GM19023 (cell line): ENCODE measurements around the gene PYGB.

Experiments
- ATAC-seq: cut with Tn5 transposase; IDR thresholded peaks from one replicate; pipeline ENCODE4 v1.9.1; 2021; ENCODE audit warnings: mild to moderate bottlenecking, moderate library complexity; ENCODE audit not compliant: unreplicated experiment

Gene PYGB

DNA sequence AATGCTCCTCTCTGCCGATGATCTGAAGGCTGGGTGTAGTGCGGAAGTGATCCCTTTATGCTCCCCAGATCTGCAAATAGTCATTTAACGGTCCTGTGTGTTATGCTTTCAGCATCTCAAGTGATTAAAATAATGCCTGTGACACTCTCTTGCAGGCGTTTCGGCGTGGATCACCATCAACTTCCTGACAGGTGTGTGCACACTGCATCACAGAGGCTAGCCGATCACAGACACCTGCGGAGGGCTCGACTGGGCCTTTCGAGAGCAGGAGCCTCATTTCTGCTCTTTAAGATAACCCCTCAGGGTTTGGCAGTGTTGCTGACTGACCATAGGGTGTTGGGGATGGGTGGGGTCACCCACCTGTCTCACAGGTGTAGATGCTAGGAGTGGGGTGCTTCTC lies 32.4 kb upstream of the PYGB start:
- no peak for ATAC-seq

DNA sequence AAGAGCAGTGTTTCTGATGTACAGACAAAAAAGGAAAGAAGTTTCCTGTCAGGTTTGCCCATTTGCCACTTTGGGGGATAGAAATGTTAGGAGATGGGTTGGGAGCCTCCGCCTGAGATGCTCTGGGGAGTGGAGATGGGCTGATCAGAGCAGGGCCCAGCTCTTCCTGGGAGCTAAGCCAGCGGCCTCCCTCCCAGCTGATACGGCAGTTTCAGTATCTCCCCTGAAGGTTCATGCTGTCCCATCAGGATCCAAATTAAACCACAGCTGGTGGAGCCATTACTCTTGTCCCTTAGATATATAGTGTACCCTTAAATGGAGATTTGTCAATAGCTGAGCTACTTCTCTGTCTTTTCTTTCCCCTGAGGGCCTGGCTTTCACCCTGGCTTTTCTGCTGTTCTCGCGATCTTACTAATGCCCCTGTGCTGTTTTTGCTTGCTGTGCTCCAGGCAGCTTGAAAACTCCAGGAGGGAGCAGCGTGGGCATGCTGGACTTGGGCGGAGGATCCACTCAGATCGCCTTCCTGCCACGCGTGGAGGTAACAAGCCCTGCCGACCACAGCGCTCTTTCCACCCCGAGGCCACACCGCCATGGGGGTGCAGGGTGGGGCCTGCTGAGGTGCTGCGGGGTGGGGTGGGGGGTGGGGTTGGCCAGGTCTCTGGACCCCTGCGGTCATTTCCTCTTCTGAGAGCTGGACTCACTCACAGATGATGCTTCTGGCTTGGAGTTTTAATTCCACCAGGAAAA lies 31.5 kb upstream of the PYGB start:
- ATAC-seq, result no peak

DNA sequence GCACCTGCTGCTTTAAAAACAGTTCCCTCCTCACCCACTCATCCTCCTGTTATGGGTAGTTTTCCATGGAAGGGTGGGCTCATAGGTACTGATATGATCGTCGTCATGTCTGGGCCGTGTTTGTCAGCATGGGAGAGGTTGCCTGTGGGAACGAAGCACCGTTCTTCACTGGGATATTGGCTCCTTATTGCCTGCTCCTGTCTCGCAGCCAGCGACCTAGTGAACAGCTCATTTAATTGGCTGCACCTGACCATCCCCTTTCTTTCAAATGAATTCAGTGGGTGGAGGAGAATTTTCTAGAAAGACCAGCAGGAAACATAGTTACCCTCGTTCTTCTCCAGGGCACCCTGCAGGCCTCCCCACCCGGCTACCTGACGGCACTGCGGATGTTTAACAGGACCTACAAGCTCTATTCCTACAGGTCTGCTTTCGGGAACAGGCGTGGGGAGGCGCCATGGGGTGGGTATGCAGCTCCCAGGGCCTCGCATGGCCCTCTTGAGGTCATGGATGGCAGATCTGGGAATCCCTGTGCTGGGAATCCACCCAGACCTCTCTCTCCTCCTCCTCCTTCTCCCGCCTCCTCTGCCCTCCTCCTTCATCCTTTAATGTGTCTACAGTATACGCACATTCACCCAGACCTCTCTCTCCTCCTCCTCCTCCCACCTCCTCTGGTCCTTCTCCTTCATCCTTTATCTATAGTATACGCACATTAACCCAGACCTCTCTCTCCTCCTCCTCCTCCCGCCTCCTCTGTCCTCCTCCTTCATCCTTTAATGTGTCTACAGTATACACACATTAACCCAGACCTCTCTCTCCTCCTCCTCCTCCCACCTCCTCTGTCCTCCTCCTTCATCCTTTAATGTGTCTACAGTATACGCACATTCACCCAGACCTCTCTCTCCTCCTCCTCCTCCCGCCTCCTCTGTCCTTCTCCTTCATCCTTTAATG lies 30.4 kb upstream of the PYGB start:
- ATAC-seq, result no peak

DNA sequence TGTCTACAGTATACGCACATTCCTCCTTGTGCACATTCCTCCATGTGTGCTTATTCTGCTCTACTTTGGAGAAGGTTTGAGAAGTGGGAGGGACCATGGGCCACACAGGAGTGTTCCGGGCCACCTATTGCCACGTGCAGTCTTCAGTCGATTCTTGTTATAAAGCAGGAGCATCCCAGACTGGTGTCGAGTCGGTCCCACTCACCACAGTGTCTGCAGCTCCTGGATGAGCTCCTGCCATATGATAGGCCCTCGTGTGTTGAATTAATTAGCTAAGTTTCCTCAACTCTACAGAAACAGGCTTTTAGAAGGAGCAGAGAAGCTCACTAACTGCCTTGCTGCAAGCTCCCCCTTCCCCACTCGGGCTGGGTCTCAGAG lies 29.8 kb upstream of the PYGB start:
- ATAC-seq, result no peak

DNA sequence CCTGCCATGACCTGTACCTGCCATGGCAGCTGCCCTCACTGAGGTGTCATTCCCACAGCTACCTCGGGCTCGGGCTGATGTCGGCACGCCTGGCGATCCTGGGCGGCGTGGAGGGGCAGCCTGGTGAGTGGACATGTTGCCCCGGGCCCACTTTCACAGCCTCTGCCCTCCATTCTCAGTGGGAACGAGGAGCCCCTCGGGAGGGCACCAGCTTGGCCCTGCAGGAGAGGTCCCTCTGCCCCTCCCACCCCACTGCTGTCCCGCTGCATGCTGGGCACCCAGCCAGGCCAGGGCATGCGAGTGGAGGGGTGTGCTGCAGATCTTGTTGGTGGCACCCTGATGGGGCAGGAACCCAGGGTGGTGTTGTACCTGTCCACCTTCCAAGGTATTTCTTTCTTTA lies 29.4 kb upstream of the PYGB start:
- ATAC-seq, result no peak

DNA sequence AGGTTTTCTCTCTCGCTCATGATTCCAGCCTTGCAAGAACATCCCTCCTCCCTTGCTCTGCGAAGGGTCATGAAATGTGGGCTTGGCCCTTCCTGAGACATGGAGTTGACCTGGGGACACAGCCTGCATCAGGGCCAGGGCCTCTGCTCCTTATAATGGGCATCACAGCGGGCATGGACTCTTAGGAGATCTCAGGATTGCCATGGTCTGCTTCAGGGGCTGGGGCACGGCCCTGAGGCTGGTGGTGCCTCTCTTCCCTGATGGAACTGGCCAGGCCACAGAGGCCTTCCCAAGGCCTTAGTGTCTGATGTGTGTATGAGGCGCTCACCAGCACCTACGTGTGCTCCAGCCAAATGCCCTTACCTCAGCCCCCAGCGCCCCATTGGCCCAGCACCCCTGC lies 28.5 kb upstream of the PYGB start:
- ATAC-seq, result no peak

DNA sequence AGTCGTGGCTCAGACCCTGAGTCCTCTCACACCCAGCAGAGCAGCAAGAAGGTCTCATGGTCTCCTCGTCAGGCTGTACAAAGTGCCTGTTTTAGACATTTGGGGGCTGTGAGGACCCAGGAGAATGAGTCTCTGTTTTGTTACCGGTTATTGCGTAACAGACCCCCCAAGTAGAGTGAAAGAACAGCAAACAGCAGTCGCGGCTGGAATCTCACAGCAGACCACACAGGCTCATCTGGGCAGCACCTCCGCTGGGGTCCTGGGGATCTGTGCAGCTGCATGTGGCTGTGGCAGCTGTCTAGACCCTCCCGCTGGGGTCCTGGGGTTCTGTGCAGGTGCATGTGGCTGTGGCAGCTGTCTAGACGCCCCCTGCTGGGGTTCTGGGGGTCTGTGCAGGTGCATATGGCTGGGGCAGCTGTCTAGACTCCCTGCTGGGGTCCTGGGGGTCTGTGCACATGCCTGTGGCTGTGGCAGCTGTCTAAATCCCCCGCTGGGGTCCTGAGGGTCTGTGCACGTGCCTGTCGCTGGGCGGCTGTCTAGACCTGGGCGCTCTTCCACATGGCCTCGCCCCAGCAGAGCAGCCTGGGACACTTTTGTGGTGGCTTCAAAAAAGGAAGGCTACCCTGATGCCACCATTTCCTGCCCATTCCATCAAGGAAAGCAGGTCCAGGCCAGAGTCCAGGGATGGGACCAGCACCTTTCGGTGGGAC lies 27.7 kb upstream of the PYGB start:
- no peak for ATAC-seq

DNA sequence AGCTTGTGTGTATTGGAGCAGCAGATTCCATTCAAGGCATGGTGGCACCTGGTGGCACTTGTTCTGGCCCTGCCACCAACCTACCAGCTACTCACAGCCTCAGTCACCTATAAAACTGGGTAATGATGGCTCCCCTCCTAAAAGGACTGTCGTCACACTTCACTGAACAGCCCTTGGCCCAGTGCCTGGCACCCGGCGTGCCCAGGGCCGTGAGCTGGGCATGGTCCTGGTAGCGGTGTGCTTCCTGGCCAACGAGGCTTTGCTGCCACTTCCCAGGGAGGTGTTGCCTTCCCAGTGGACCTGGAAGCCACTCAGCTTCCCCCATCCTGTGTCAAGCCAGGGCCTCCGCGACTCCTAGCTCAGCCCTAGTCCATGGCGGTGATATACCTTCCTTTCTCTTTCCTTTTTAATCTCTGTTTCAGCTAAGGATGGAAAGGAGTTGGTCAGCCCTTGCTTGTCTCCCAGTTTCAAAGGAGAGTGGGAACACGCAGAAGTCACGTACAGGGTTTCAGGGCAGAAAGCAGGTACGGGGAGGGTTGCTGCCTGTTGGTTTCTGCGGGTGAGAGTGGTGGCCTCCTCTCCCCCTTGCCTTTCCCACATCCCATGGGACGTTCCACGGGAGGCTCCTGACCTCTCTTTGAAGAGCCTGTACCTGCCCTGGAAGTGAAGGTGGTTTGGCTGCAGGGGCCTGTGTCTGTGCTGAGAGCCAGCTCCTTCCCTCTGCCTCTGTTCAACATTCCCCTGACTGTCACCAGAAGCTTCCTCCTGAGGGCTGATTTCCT lies 26.9 kb upstream of the PYGB start:
- ATAC-seq, result no peak

DNA sequence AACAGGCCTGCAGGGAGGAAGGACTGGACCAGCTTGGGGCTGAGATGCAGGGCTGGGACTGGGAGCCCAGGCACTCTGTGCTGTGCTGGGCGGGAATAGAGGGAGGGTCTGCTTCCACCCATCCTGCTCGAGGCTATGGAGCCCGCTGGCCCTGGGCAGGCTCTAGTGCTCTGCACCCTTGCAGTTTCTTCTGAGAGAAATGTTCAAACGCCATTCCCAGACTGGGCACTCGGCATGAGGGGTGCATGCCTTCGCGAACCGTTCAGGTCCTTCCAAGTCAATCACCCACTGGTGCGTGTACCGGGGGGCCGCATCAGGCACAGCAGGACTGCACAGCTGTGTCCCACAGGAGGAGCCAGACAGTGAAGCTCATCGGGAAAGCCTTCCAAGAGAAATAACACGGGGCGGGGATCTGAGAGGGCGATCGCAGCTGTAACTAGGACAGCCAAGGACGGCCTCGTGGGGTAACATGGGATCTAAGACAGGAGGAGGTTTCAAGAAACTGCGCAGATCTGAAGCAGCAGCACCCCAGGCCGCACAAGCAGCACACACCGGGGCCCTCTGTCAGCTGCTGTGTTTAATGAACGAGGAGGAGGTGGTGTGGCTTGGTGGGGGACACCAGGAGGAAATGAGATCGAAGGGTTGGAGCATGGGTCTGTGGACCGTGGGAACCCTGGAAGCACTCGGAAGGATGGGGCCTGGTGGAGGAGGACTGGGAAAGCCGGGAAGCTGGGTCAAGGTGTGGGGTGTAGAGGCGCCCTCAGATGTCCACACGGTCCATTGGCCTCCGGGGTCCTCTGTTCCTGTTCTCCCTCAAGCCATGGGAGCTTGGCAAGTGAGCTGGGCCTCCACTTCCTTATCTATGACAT lies 26.1 kb upstream of the PYGB start:
- no peak for ATAC-seq

DNA sequence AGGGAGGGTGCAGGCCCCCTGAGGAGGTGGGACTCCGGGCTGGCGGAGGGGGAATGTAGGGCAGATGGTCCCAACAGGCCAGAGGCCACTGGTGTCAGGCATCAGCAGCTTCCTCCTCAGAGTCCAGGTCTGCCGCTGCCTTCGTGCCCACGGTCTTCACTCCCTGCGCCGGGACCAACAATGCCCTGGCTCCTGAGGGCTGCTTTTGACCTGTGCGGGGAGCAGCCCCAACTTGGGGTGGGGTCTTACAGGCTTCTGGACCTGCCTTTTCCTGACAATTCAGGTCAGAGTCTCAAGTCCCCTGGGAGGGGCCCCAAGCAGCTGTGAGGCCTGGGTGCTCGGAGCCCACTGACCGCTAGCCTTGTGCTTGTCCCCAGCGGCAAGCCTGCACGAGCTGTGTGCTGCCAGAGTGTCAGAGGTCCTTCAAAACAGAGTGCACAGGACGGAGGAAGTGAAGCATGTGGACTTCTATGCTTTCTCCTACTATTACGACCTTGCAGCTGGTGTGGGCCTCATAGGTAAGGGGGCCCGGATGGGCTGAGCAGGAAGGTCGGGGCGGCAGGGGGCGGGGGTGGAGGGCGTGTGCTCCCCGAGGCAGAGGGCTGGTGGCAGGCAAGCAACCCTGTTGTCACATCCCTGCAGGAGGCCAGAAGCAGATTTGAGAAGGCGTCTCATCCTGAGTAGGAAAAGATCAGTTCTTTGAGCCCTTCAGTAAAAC lies 25.3 kb upstream of the PYGB start:
- ATAC-seq, result no peak

DNA sequence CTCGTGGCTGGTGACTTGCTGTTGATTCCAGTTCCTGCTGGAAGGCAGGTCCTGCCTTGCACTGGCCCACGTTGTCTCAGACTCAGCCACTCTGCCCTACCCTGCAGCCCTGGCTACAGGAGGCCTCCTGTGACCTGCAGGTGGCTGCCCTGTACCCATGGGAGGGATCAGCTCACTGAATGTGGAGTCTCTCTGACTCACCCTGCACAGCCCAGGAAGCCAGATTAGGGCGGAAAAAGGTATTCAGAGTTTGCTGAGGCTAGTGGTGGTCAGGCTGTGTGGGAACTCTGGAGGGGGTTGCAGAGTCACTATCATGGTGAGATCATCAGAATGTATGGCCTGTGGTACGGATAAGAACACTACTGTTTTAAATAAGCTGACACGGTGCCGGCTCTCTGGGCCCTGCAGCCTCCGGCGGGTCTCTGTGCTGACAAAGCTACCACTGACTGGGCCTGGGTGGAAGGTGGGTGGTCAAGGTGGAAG lies 24.7 kb upstream of the PYGB start:
- no peak for ATAC-seq

DNA sequence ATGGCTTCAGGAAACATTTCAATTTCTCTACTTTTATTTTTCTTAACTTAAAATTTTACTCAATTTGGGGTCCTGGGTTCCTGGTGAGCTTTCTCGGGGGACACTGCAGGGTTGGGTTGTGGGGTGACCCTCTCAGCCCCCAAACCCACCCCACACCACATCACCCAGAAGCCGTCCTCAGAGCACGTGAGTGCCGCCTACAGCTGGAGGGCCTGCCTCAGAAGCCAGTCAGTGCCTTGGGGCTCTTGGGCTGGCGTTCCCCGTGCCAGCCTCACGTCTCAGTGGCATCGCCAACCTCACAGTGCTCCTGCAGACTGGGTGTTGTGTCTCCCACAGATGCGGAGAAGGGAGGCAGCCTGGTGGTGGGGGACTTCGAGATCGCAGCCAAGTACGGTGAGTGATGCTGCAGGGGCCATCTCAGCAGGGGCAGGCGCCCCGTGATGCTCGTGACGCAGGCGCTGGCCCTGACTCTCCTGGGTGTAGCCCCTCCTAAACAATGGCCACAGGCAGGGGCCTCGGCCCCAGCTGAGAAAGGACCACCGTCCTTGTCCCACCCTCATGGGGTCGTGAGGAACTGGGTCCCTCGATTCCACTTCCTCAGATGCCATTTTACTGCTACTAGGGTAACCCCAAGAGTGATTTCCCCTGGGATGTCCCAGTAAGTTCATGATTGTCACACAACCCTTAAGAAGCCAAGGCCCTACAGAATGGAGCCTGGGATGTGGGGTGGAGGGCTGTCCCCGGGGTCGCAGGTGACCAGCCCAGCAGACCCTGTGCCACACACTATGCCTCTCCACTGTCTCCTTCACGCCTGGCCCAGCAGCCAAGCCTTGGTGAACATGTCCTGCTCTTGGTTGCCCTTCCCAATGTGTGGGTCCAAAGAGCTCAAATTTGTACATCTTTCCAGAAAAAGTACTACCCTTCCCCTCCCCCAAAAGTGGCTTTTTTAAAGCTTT lies 23.8 kb upstream of the PYGB start:
- no peak for ATAC-seq

DNA sequence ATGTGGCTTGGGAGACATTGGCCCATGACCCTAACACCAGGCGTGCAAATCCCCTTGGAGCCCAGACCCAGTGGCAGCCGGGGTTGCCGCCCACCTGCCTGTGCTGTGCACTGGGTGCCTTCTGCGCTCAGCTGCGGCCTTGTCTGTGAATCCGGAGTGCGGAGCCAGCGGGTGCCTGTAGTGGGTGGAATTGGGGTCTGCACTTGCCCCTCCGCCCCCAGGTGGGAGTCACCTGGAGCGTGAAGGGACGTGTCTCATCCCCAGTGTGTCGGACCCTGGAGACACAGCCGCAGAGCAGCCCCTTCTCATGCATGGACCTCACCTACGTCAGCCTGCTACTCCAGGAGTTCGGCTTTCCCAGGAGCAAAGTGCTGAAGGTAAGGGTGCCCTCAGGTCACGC lies 22.9 kb upstream of the PYGB start:
- no peak for ATAC-seq

DNA sequence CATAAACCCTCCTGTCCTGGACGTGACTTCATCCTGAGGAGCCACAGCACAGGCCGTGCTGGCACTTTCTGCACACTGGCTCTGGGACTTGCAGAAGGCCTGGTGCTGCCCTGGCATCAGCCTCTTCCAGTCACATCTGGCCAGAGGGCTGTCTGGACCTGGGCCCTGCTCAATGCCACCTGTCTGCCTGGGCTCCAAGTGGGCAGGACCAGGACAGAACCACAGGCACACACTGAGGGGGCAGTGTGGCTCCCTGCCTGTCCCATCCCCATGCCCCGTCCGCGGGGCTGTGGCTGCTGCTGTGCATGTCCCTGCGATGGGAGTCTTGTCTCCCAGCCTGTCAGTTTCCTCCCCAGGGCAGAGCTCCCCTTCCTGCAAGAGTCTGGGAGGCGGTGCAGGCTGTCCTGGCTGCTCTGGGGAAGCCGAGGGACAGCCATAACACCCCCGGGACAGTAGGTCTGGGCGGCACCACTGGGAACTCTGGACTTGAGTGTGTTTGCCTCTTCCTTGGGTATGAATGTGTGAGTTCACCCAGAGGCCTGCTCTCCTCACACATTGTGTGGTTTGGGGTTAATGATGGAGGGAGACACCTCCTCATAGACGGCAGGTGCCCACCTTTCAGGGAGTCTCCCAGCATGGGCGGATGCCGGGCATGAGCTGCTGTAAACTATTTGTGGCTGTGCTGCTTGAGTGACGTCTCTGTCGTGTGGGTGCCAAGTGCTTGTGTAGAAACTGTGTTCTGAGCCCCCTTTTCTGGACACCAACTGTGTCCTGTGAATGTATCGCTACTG lies 22.0 kb upstream of the PYGB start:
- ATAC-seq, result no peak

DNA sequence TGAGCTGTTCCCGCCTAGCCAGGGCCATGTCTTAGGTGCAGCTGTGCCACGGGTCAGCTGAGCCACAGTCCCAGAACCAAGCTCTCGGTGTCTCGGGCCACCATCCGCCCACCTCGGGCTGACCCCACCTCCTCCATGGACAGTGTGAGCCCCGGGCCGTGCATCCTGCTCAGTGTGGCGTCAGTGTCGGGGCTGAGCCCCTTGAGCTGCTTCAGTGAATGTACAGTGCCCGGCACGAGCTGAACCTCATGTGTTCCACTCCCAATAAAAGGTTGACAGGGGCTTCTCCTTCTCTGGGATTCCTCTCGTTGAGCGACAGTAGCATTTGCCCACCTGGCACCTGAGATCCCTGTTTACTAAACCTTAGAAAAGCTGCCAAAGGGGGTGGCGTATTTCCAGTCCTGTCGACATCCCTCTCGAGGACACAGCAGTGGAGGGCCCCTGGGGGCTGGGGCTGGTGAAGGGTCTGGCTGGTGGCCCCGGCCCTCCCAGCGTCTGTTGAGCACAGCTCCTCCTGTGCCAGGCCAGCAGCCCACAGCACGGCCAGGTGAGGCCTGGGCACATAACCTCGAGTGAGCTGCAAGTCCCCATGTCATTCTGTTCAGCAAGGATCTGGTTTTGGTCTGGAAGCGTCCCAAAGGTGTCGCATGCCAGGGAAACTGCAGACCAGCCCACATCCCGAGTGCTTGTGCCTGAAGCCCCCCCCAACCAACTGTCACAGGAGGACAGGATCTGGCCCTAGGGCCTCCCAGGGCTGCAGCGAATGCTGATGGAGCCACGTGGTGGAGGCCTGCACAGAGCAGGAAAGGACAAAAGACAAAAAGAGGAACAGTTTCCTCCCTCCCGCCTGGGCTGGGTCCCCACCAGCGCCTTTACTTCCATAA lies 21.2 kb upstream of the PYGB start:
- ATAC-seq, result no peak

DNA sequence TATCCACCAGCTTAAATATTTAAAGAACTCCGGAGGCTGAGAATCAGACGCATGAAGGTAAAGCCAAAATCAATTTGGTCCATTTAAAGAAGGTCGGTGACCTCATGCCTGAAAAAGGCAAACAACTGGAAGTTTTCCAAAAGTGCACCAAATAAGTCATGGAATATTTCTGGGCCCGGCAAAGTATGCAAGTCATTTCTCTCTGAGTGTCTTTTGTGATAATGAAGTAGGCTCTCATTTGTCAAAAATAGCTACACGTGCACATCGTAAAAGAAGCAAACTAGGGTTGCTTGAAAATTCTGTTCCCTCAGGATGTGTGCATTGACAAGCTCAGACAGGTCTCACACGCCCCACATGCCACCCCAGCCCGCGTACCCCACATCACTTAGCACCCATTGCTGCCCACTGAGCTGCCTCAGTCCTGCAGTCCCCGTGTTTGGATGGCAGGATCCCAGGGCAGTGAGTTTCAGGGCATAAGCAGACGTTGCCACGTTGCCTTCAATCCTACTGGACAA lies 20.5 kb upstream of the PYGB start:
- ATAC-seq, result no peak
